CD4-positive, alpha-beta T cell treated with Interleukin-15 for 1 hour (primary cell): ENCODE results near the gene DEK.

Experiments used
- DNase-seq: peaks from one replicate; pipeline ENCODE4 v3.0.0-alpha.2; 2020

The DEK gene

GRCh38 chr6:18265787-18266522 is 1.6 kb upstream of the DEK start:
- no peak for DNase-seq

DNA sequence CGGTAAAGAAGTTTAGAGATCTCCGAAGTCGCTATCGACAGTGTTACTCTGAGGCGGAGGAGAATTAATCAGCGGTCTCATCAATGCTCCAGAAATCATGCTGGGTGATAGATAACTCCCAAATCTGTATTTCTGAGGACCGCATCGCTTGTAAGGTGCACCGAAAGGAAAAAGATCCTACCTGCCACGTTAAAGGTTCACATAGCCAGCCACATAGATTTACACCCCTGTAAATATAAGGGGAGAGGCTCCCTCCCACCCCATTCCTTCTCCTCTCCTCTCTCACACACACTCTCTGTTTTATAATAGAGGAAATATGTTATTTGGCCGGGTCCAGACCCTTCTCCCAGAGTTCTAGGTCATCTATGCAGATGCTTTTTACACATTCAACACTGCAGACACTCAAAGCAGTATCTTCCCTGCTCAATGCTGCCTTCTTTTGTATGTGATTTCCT is 620 bp upstream of the DEK start:
- DNase-seq, result no peak

GRCh38 chr6:18263418-18264218 is 712 bp downstream of the DEK start:
- DNase-seq, result no peak

GRCh38 chr6:18262702-18263417 is 1.5 kb downstream of the DEK start:
- no peak for DNase-seq

GRCh38 chr6:18261877-18262276 is 2.5 kb downstream of the DEK start:
- DNase-seq, result no peak

DNA sequence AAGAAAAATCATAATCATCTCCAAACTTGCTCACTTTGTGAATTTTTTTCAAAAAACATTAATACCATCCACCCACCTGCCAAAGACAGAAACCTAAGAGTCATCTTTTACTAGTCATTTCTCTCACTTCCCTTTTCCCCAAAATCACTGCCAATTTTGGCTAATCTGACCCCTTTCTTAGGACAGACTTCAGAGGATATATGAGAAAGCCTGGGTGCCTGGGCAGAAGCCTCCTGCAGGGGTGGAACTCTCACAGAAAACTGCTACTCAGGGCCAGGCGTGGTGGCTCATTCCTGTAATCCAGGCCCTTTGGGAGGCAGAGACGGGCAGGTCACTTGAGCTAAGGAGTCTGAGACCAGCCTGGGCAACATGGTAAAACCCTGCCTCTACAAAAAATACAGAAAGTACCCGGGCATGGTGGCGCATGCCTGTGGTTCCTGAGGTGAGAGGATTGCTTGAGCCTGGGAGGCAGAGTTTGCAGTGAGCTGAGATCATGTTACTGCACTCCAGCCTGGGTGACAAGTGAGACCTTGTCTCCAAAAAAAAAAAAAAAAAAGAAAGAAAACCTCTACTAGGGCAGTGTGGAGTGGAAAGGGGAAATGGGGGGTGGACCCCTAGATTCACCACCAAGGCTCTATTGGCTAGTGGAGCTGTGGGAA is 3.8 kb downstream of the DEK start:
- DNase-seq, result peak; percentile 33

- DNase-seq, result no peak
Measured at GRCh38 chr6:18259675-18260447, 4.5 kb downstream of the DEK start.

DNA sequence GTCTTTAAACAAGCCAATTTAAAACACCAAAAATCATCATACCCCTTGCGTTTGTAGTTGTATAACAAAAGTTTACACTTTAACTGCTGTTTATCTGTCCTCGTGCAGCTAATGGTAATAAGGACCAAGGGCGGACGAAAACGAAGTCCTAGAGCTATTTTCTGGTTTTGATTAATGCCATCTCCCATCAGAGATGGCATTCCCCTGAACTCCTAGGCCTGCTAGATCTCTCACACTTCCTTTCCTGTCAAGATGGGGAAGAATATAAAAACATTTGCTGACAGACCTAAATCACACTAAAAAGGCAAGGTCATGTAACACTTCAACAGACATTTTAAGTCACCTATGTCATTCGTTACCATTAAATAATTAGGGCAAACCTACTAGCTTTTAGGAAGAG is 9.5 kb downstream of the DEK start:
- DNase-seq, result no peak

GRCh38 chr6:18253635-18254034 is 10.7 kb downstream of the DEK start:
- no peak for DNase-seq

- no peak for DNase-seq
Measured at GRCh38 chr6:18249271-18249670, 15.1 kb downstream of the DEK start.

GRCh38 chr6:18248698-18249097 is 15.6 kb downstream of the DEK start:
- DNase-seq, result no peak

DNA sequence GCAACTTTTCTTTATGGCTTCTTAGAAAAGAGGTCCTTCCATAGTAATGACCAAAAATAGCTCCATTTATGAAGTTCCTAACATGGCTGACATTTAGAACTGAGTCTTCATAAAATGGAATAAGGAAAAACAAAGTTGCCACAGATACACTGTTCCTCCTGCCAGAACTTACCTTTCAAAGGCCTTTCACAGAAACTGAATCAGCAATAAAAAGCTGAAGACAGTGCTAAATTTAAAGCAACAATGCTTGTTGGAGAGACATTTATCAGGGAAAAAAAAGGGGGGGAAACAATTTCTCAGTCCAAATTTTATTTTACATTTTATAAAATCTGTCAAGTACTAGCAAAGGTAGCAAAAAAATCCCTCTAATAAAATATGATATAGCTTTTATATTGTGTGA is 17.3 kb downstream of the DEK start:
- no peak for DNase-seq

DNA sequence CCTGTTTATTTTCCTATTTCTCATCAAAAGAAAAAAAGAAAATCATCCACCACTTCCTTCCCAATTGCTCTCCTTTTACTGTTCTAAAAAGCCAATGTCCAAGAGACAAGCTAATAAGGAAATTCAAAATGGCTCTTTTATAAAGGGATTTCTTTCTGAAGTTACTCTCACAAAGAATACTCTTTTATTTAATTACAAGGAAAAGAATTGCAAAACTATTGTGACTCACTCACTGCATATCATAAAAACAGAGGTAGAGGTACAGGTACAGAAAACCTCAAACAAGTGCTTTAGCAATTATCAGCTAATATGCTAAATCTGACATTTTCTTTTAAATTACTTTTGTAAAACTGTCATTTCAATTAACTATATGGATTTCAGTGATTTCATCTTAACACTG is 18.1 kb downstream of the DEK start:
- no peak for DNase-seq

DNA sequence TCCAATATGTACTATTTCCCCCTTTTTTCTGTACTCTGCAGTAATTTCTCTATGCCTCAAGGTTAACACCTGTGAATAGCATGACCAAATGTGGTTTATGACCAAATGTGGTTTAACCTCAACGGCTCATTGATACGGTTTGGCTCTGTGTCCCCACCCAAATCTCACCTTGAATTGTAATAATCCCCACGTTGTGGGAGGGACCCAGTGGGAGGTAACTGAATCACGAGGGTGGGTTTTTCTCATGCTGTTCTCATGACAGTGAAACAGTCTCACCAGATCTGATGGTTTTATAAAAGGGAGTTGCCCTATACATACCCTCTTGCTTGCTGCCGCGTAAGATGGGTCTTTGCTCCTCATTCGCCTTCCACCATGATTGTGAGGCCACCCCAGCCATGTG is 18.7 kb downstream of the DEK start:
- DNase-seq, result no peak

DNA sequence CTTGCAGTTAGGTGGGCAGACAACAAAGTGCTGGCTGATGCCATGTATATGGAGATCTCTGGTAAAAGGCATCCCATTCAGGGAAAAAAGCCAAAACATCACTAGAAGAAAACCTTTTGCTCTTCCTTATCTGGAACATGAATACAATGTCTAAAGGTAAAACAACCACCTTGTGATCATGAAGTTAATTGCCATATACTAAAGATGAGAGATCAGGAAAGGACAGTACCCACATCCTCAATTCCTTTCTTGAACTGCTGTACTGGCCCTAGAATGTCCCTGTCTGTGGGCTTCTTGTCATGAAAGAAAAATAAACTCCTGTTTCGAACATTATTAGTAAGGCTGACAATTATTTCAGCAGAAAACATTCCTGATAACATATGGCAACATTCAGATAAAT is 19.3 kb downstream of the DEK start:
- DNase-seq, result no peak

DNA sequence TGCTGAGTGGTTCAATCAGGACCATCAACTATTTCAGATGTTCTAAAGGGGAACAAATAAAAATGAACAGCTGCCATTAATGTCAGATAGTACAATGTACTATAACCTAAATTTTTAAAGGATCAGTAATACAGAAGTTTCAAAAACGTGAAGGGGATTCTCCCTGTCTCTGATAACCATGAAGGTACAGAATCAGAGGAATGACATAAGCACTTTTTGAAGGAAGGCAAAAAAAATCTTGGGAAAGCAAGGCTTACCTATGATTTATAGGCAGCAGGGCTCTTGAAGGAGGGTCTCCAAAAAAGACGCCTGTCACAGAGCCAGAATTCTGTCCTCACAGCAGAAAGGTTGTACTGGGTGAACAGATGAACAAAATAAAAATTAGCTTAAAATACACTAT is 20.1 kb downstream of the DEK start:
- no peak for DNase-seq

DNA sequence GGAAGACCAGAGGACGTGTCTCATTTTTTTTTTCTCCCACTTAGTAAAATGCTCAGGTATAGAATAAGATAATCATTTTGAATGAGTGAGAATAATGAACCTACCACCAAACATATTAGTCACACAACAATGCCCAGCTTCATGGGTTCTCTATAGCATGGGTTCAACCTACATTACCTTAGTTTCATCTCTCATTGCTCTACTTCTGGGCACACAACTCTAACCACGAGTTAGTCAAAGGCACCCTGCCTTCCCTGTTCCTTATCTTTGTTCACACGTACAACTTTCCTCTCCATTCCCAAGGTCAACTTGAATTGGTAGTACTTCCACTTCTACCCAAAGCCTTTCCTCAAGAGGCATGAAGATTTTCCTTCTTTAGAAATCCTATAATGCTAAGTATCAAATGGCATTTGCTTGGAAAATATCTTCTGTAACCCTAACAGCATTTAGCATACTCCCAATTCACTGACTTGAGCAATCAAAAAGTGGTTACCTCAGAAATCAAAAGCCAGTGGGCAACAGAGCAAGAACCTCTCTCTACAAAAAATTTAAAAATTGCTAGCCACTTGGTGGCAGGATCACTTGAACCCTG is 20.9 kb downstream of the DEK start:
- DNase-seq, result no peak

- no peak for DNase-seq
Measured at GRCh38 chr6:18242062-18242851, 22.1 kb downstream of the DEK start.

- DNase-seq, result no peak
Measured at GRCh38 chr6:18241208-18242038, 22.9 kb downstream of the DEK start.

- no peak for DNase-seq
Measured at GRCh38 chr6:18240230-18240629, 24.1 kb downstream of the DEK start.
